Endothelial cell (in vitro differentiated cells): ENCODE data around the gene RPRD1B. TPM values are rescaled to one million over a fixed set of nuclear protein-coding genes. Genes with fewer than 3 reads are reported as not detected.

Experiments
- DNase-seq: peaks from one replicate; pipeline ENCODE4 v3.0.0; 2021; ENCODE audit warnings: low spot score
- H3K27ac Mint-ChIP-seq: one replicate; pipeline ENCODE4 v1.8.0; 2021; ENCODE audit warnings: mixed read lengths, inconsistent platforms; ENCODE audit not compliant: unreplicated experiment
- H3K27me3 Mint-ChIP-seq: one replicate; pipeline ENCODE4 v1.8.0; 2021; ENCODE audit warnings: mild to moderate bottlenecking, moderate library complexity, mixed read lengths, inconsistent platforms; ENCODE audit not compliant: unreplicated experiment
- H3K36me3 Mint-ChIP-seq: one replicate; pipeline ENCODE4 v1.8.0; 2021; ENCODE audit warnings: mild to moderate bottlenecking, low read depth, mixed read lengths, inconsistent platforms; ENCODE audit not compliant: unreplicated experiment
- H3K4me1 Mint-ChIP-seq: one replicate; pipeline ENCODE4 v1.8.0; 2021; ENCODE audit warnings: mild to moderate bottlenecking, mixed read lengths, inconsistent platforms; ENCODE audit not compliant: unreplicated experiment
- H3K4me3 Mint-ChIP-seq: one replicate; pipeline ENCODE4 v1.8.0; 2021; ENCODE audit warnings: mild to moderate bottlenecking, mixed read lengths, inconsistent platforms; ENCODE audit not compliant: unreplicated experiment
- H3K9me3 Mint-ChIP-seq: one replicate; pipeline ENCODE4 v1.8.0; 2021; ENCODE audit warnings: mixed read lengths, inconsistent platforms; ENCODE audit not compliant: unreplicated experiment
- CTCF ChIP-seq: fragments of 200-600 bp; sonication (generic); IDR thresholded peaks from one replicate; pipeline ENCODE4 v1.5.0; 2021; ENCODE audit warnings: antibody characterized with exemption; ENCODE audit not compliant: unreplicated experiment
- total RNA-seq: library from RNA; stranded (reverse); fragmentation: NEBNext Ultra II Directional; extraction: Animal tissue kit (Norgen Biotek cat#: 25700); gene quantifications from one replicate; pipeline ENCODE4 v1.2.1, GENCODE V29; 2021; ENCODE audit not compliant: unreplicated experiment

The RPRD1B gene
- total RNA-seq, 1 donor from 2014 or later: 24.1 TPM

- DNase-seq: no peak
- peaks cover 1% of the 10 kb centered on the region for H3K27me3 Mint-ChIP-seq
- H3K27ac Mint-ChIP-seq: no peak overlapping the region
- peak overlapping the region; percentile 42 for H3K4me3 Mint-ChIP-seq
- peaks cover 28% of the 10 kb centered on the region for H3K36me3 Mint-ChIP-seq
- H3K4me1 Mint-ChIP-seq: peaks cover 10% of the 10 kb centered on the region
- TF ChIP-seq CTCF: no peak
- no peaks in the 10 kb centered on the region for H3K9me3 Mint-ChIP-seq
Measured at GRCh38 chr20:37995856-37996605, 37.5 kb upstream of the RPRD1B start.

GRCh38 chr20:37997516-37997915 is 36.0 kb upstream of the RPRD1B start:
- Mint-ChIP-seq H3K36me3 (peaks cover 32% of the 10 kb centered on the region), H3K4me1 (peaks cover 4% of the 10 kb centered on the region), H3K27ac (no peak overlapping the region), H3K27me3 (peaks cover 1% of the 10 kb centered on the region), H3K4me3 (no peak overlapping the region), H3K9me3 (no peaks in the 10 kb centered on the region)
- TF ChIP-seq CTCF: no peak
- DNase-seq: no peak

- H3K4me1 Mint-ChIP-seq: peaks cover 7% of the 10 kb centered on the region
- DNase-seq: no peak
- H3K9me3 Mint-ChIP-seq: no peaks in the 10 kb centered on the region
- H3K27ac Mint-ChIP-seq: no peak overlapping the region
- H3K36me3 Mint-ChIP-seq: peaks cover 26% of the 10 kb centered on the region
- TF ChIP-seq CTCF: no peak
- peaks cover 1% of the 10 kb centered on the region for H3K27me3 Mint-ChIP-seq
- H3K4me3 Mint-ChIP-seq: no peak overlapping the region
Measured at GRCh38 chr20:37999526-38000263, 33.9 kb upstream of the RPRD1B start.

- Mint-ChIP-seq H3K9me3 (no peaks in the 10 kb centered on the region), H3K4me1 (peaks cover 8% of the 10 kb centered on the region), H3K27ac (no peak overlapping the region), H3K27me3 (peaks cover 1% of the 10 kb centered on the region), H3K36me3 (peaks cover 20% of the 10 kb centered on the region), H3K4me3 (no peak overlapping the region)
- no peak for TF ChIP-seq CTCF
- DNase-seq: no peak
Measured at GRCh38 chr20:38000293-38000692, 33.3 kb upstream of the RPRD1B start.
